Activated CD4-positive, alpha-beta T cell treated with anti-CD3 and anti-CD28 coated beads, Interleukin-2, amount 10 ng/mL, durations not matched to agents 24 days and 14 days (primary cell): Measurements from ENCODE around the gene ZNF565. TPM values are rescaled to one million over a fixed set of nuclear protein-coding genes. Genes with fewer than 3 reads are reported as not detected.
"Not testable (repeated sequence)": the region's sequence is repeated elsewhere in the genome, so short reads cannot be mapped to it uniquely, and the experiment has no call there.

Experiments
- DNase-seq: peaks from one replicate; pipeline ENCODE4 v3.0.0; 2022
- H3K27ac Mint-ChIP-seq: one replicate; pipeline ENCODE4 v1.8.0; 2022; ENCODE audit warnings: mild to moderate bottlenecking, mixed read lengths
- H3K27me3 Mint-ChIP-seq: one replicate; pipeline ENCODE4 v1.8.0; 2022; ENCODE audit warnings: mixed read lengths
- H3K36me3 Mint-ChIP-seq: one replicate; pipeline ENCODE4 v1.8.0; 2022; ENCODE audit warnings: low read depth, mild to moderate bottlenecking, mixed read lengths
- H3K4me1 Mint-ChIP-seq: one replicate; pipeline ENCODE4 v1.8.0; 2021; ENCODE audit warnings: mixed read lengths
- H3K4me3 Mint-ChIP-seq: one replicate; pipeline ENCODE4 v1.8.0; 2022; ENCODE audit warnings: mild to moderate bottlenecking, moderate library complexity, mixed read lengths
- H3K9me3 Mint-ChIP-seq: one replicate; pipeline ENCODE4 v1.8.0; 2021; ENCODE audit warnings: mixed read lengths
- intact Hi-C: fragments of 100-400 bp; cut with micrococcal nuclease; formaldehyde crosslinking; loops from one replicate; pipeline ENCODE4 v1.15.1; 2023
- total RNA-seq: library from RNA; stranded (reverse); gene quantifications from 2 replicates; pipeline ENCODE4 v1.2.3, GENCODE V29; 2022

Gene ZNF565
- total RNA-seq, 1 donor from 2014 or later: 2.2 TPM

- peaks cover 15% of the 10 kb centered on the region for H3K36me3 Mint-ChIP-seq
- no peaks in the 10 kb centered on the region for H3K9me3 Mint-ChIP-seq
- H3K27me3 Mint-ChIP-seq: no peaks in the 10 kb centered on the region
- intact Hi-C loops: no loop called here
- H3K27ac Mint-ChIP-seq: no peak overlapping the region
- H3K4me1 Mint-ChIP-seq: no peaks in the 10 kb centered on the region
- no peak for DNase-seq
- no peak overlapping the region for H3K4me3 Mint-ChIP-seq
Measured at GRCh38 chr19:36196249-36196648, 18.2 kb downstream of the ZNF565 start.

- H3K9me3 Mint-ChIP-seq, H3K27ac Mint-ChIP-seq, H3K4me1 Mint-ChIP-seq, DNase-seq, intact Hi-C loops, H3K27me3 Mint-ChIP-seq, H3K4me3 Mint-ChIP-seq, H3K36me3 Mint-ChIP-seq: not testable (repeated sequence)
Measured at GRCh38 chr19:36186722-36187121, 27.7 kb downstream of the ZNF565 start.

- Mint-ChIP-seq H3K4me3 (no peak overlapping the region), H3K9me3 (no peaks in the 10 kb centered on the region), H3K4me1 (no peaks in the 10 kb centered on the region), H3K27me3 (no peaks in the 10 kb centered on the region), H3K36me3 (peaks cover 5% of the 10 kb centered on the region), H3K27ac (no peak overlapping the region)
- intact Hi-C loops: no loop called here
- DNase-seq: no peak
Measured at GRCh38 chr19:36183245-36183628, 31.2 kb downstream of the ZNF565 start.

GRCh38 chr19:36182612-36183244, 31.7 kb downstream of the ZNF565 start:
- H3K27ac Mint-ChIP-seq: no peak overlapping the region
- no peak overlapping the region for H3K4me3 Mint-ChIP-seq
- H3K9me3 Mint-ChIP-seq: no peaks in the 10 kb centered on the region
- H3K27me3 Mint-ChIP-seq: no peaks in the 10 kb centered on the region
- H3K36me3 Mint-ChIP-seq: peaks cover 5% of the 10 kb centered on the region
- DNase-seq: no peak
- H3K4me1 Mint-ChIP-seq: no peaks in the 10 kb centered on the region
- intact Hi-C loops: no loop called here

- DNase-seq, H3K4me1 Mint-ChIP-seq, intact Hi-C loops, H3K36me3 Mint-ChIP-seq, H3K27me3 Mint-ChIP-seq, H3K9me3 Mint-ChIP-seq, H3K27ac Mint-ChIP-seq, H3K4me3 Mint-ChIP-seq: not testable (repeated sequence)
Measured at GRCh38 chr19:36179077-36179476, 35.4 kb downstream of the ZNF565 start.

GRCh38 chr19:36173846-36174245, 40.6 kb downstream of the ZNF565 start:
- H3K27me3 Mint-ChIP-seq, H3K36me3 Mint-ChIP-seq, DNase-seq, intact Hi-C loops, H3K27ac Mint-ChIP-seq, H3K4me1 Mint-ChIP-seq, H3K4me3 Mint-ChIP-seq, H3K9me3 Mint-ChIP-seq: not testable (repeated sequence)

GRCh38 chr19:36172852-36173251, 41.6 kb downstream of the ZNF565 start:
- Mint-ChIP-seq H3K27ac (no peak overlapping the region), H3K4me1 (peaks cover 2% of the 10 kb centered on the region), H3K36me3 (no peaks in the 10 kb centered on the region), H3K4me3 (no peak overlapping the region), H3K27me3 (no peaks in the 10 kb centered on the region), H3K9me3 (peaks cover 4% of the 10 kb centered on the region)
- intact Hi-C loops: no loop called here
- DNase-seq: no peak

GRCh38 chr19:36169084-36169760, 45.2 kb downstream of the ZNF565 start:
- Mint-ChIP-seq H3K36me3 (no peaks in the 10 kb centered on the region), H3K9me3 (no peaks in the 10 kb centered on the region), H3K4me3 (no peak overlapping the region), H3K27me3 (no peaks in the 10 kb centered on the region), H3K27ac (no peak overlapping the region), H3K4me1 (peaks cover 2% of the 10 kb centered on the region)
- intact Hi-C loops: no loop called here
- no peak for DNase-seq

- Mint-ChIP-seq H3K36me3 (peaks cover 8% of the 10 kb centered on the region), H3K9me3 (no peaks in the 10 kb centered on the region), H3K4me1 (no peaks in the 10 kb centered on the region), H3K4me3 (no peak overlapping the region), H3K27me3 (no peaks in the 10 kb centered on the region), H3K27ac (no peak overlapping the region)
- intact Hi-C loops: no loop called here
- no peak for DNase-seq
Measured at GRCh38 chr19:36163813-36164212, 50.7 kb downstream of the ZNF565 start.

GRCh38 chr19:36160821-36161596, 53.5 kb downstream of the ZNF565 start:
- Mint-ChIP-seq H3K9me3 (no peaks in the 10 kb centered on the region), H3K27ac (no peak overlapping the region), H3K27me3 (no peaks in the 10 kb centered on the region)

GRCh38 chr19:36153126-36153525, 61.3 kb downstream of the ZNF565 start:
- Mint-ChIP-seq H3K27ac (no peak overlapping the region), H3K27me3 (no peaks in the 10 kb centered on the region)

More at GRCh38 chr19:36160821-36161596, 53.5 kb downstream of the ZNF565 start:
- no peaks in the 10 kb centered on the region for H3K4me1 Mint-ChIP-seq
- DNase-seq: no peak
- intact Hi-C loops: no loop called here
- no peak overlapping the region for H3K4me3 Mint-ChIP-seq
- peaks cover 8% of the 10 kb centered on the region for H3K36me3 Mint-ChIP-seq

GRCh38 chr19:36152352-36153091, 61.9 kb downstream of the ZNF565 start, which contains the start of gene COX7A1:
TSS of gene COX7A1 (minus strand) at chr19:36152447. CDS start at chr19:36152407, 40 bp downstream.
- DNase-seq: no peak
- H3K9me3 Mint-ChIP-seq: no peaks in the 10 kb centered on the region
- H3K4me3 Mint-ChIP-seq: no peak within 1 kb of the TSS
- H3K36me3 Mint-ChIP-seq: peaks cover 25% of the 10 kb centered on the region
- H3K27me3 Mint-ChIP-seq: no peaks in the 10 kb centered on the region
- H3K4me1 Mint-ChIP-seq: no peaks in the 10 kb centered on the region
- no peak within 1 kb of the TSS for H3K27ac Mint-ChIP-seq
- intact Hi-C loops: no loop called here

More at GRCh38 chr19:36153126-36153525, 61.3 kb downstream of the ZNF565 start:
- intact Hi-C loops: no loop called here
- no peak overlapping the region for H3K4me3 Mint-ChIP-seq
- no peaks in the 10 kb centered on the region for H3K4me1 Mint-ChIP-seq
- DNase-seq: no peak
- no peaks in the 10 kb centered on the region for H3K9me3 Mint-ChIP-seq
- H3K36me3 Mint-ChIP-seq: peaks cover 23% of the 10 kb centered on the region

- no peaks in the 10 kb centered on the region for H3K27me3 Mint-ChIP-seq
- no peak overlapping the region for H3K4me3 Mint-ChIP-seq
- no peak for DNase-seq
- peaks cover 30% of the 10 kb centered on the region for H3K36me3 Mint-ChIP-seq
- intact Hi-C loops: no loop called here
- no peaks in the 10 kb centered on the region for H3K4me1 Mint-ChIP-seq
- H3K27ac Mint-ChIP-seq: no peak overlapping the region
- H3K9me3 Mint-ChIP-seq: no peaks in the 10 kb centered on the region
Measured at GRCh38 chr19:36152019-36152351, 62.5 kb downstream of the ZNF565 start.
